Stimulated activated CD4-positive, alpha-beta T cell treated with anti-CD3 and anti-CD28 coated beads, Interleukin-1b, Interleukin-23, amount 100 ng/mL, for 48 hours (primary cell): ENCODE measurements around the gene TUBA4A.

Experiments used
- DNase-seq: peaks from one replicate; pipeline ENCODE4 v3.0.0-alpha.2; 2020

TUBA4A gene

GRCh38 chr2:219229305-219230058, 24.2 kb downstream of the TUBA4A start, which contains the start of the genes ANKZF1 and ATG9A:
ANKZF1 (plus strand) TSS chr2:219229806; CDS start chr2:219230258, 452 bp downstream.
ATG9A (minus strand) TSS chr2:219229636; CDS start chr2:219228024, 1,612 bp downstream.
- DNase-seq: peak; percentile 99

DNA sequence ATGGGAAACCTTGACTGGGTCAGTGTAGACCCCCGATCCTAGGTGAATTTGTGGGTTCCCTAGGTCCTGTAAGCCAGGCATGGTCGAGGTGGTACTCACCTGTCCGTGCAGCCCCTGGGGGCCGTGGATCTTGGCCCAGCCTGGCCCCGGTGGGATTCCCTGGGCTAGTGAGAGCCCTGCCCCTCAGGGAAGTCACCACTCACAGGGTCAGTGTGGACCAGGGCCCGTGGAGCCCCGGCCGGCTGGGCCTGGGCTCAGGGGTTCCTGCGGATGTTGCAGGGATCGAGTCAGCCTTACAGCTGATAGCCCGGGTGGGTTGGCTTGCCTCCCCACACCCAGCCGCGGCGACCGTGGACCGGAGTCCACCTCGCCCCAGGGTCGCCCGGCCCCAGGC, 24.8 kb downstream of the TUBA4A start:
- DNase-seq: no peak

DNA sequence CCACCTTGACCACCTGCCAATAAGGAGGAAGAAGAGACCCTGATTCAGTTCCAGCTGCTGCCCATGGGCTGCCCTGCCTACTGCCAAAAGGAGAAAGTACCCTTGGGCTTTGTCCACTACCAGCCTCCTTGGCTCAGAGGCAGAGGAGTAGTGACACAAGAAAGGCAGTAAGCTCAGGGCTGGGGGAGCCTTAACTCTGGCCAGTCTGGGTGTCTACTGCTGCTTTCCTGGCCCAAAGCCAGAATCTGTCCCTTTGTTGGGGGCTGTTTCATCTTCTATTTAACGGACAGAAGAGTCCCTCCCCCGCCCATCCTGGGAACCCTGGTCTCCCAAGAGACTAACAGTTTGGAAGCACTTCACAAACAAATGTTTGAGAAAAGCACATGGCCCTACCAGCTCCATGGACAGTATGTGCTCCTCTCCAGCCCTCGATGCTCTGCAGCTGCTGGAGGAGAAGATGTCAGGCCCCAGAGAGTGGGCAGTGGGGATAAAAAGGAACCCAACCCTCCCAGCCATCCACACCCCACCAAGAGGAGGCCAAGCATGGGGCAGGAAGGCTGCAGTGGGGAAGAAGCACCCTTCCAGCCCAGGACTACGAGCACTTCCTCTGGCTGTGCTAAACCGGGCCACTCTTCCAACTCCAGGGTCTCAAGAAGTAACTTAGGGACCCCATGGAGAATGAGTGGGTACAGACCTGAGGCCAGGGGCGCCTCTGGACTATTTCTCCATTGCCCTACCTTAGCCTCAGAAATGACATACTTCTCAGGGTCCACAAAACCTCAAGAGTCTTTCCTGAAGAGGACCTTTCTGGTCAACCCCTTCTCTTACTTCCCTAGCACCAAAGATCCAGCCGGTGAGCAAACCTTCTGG, 25.4 kb downstream of the TUBA4A start:
- DNase-seq: no peak

- no peak for DNase-seq
Measured at GRCh38 chr2:219225350-219225749, 28.4 kb downstream of the TUBA4A start.

- no peak for DNase-seq
Measured at GRCh38 chr2:219223831-219224610, 29.7 kb downstream of the TUBA4A start.

- DNase-seq: no peak
Measured at GRCh38 chr2:219221957-219222518, 31.7 kb downstream of the TUBA4A start.

- DNase-seq: no peak
Measured at GRCh38 chr2:219220652-219221402, 32.9 kb downstream of the TUBA4A start.

GRCh38 chr2:219219784-219220532, 33.8 kb downstream of the TUBA4A start:
- no peak for DNase-seq

DNA sequence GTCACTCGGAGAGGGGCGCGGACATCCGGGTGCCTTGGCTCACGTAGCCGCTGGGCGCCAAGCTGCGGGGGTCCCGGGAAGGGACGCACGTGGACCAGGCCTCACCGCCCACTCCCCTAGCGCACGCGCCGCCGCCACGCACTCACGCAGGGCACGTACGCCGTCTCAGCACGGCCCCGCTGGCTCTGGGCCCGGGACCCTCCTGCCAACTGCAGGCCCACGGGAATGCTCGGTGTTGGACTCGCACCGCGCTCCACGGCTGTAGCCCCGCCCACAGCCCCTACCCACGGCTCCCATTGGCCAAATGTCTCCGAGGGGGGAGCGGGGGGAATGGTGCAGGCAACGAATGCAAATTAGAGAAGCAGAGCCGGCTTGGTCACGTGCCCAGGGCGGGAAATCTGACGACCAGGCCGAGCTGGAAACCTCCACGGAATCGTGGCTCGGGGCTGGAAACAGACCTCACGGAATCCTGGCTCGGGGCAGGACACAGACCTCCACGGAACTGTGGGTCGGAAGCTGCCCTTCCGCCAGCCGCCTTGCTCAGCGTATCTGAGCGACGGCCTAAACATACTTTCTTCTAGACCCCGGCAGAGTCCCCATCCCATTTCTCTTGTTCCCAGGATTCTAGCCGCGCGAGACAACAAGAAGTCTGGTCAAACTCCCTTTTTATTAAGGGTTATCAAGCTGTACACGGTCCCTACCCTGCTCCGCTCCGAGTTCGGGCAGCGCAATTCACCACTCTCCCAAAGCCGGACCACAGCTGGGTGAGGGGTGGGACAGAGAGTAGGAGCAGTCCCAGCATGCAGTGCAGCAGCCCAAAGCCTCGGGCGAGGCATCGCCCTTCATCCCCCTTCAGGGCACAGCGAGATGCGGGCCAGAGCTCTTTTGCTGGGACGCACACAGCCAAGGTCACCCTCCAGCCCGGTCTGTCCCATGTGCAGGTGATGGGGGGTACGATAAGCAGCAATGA, 34.7 kb downstream of the TUBA4A start, which contains the start of gene ABCB6:
ABCB6 (minus strand) TSS at position 227 of the 970 bp plus-strand sequence. CDS start 285 bp downstream, outside the sequence.
- peak; percentile 91 for DNase-seq

DNA sequence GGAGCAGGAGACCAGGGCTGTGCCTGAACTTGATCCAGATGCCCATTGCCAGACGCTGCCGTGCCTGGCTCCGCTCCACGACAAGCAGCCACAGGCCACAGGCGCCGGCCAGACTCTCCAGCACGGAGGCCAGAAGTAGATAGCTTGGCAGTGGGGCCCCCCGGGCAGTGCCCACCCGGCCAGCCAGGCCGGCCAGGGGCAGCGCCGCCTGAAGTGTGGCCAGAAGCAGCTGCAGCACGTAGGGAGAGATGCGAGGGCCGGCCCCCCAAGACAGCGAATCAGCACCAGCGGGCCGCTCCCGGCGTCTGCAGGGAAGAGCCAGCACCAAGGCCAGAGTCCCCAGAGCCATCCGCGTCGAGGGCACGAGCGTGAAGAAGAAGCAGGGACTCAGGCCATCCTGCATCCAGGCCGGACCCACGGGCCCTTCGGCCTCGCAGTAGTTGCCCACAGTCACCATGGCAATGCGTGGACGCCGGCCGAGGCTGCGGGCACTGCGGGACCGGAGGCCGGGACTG, 35.4 kb downstream of the TUBA4A start:
- DNase-seq: no peak

DNA sequence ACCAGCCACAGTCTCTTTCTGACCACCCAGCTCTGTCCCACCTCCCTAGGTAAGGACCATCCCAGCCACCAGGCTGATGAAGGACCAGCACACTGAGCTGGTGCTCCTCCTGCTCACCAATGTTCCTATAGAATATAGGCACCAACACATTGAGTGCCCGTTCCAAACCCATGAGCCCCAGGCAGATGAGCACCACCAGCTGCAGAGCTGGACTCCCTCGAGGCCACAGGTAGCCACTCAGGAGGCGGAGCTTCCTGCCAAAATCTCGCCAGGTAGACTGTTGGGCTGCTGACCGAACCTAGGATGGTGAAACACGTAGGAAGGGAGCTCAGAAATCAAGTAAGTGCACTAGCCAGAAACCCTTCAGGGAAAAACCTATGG, 37.2 kb downstream of the TUBA4A start:
- no peak for DNase-seq

- no peak for DNase-seq
Measured at GRCh38 chr2:219215871-219216534, 37.7 kb downstream of the TUBA4A start.

DNA sequence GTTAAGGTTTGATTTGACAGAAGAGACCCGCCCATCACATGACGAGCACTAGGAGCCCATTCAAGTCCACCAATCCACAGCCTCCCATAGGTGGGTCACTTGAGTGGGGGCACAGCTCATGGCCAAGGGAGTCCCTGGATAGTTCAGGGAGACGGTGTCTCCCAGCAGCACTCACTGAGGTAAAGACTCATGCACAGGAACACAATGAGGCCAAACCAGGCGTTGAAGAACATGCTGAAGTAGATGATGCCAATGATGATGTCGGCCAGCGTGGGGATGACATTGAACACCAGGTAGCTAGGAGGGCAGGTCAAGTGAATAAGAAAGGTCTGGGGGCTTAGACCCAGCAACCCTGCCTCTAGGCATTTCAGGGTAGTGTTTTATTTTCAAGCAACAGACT, 38.9 kb downstream of the TUBA4A start:
- DNase-seq: no peak

- no peak for DNase-seq
Measured at GRCh38 chr2:219214141-219214540, 39.6 kb downstream of the TUBA4A start.

GRCh38 chr2:219213486-219214071, 40.1 kb downstream of the TUBA4A start:
- DNase-seq: no peak

DNA sequence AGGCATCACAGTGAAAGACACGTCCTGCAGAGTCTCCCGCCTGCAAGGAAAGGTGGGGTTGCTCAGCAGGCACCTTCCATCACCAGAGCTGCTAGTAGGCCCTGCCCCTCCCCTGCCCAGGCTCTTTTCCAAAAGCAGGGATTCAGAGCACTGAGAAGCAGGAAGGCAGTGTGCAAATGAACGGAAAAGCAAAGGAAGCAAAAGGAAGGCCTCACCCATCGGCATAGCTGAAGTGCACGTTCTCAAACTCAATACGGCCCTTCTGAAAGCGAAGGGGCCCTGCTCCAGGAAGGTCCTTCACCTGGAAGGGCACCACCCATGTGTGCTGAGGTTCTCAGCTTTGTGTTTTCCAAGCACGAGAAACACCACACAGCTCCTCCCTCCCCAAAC, 40.7 kb downstream of the TUBA4A start:
- no peak for DNase-seq

- DNase-seq: no peak
Measured at GRCh38 chr2:219210886-219211362, 42.8 kb downstream of the TUBA4A start.

DNA sequence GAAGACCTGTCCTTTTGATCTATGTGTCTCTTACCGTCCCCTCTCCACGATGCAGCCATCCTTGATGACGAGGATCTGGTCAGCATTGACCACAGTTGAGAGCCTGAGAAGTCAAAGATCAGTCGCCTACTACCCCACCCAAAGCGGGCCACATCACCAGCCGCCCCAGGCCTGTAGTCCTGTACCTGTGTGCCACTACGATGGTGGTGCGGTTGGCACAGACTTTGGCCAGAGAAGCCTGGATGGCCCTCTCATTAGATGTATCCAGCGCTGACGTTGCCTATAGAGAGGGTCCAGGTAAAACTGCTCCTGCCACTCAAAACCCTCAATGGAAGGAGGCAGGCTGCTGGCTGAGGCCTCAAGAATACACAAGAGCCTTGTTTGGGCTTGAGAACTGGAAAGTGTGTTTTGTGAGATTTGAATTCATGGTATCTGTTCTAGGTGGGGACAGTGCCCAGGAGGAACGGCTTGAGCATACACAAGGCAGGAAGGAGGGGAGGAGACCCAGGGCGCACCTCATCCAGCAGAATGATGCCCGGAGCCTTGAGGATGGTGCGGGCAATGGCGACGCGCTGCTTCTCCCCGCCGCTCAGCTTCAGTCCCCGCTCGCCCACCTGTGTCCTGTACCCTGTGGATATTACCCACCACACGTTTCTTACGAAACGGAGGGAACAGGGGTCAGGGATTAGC, 43.4 kb downstream of the TUBA4A start:
- no peak for DNase-seq
